K562 (cell line): ENCODE data around the gene CD109. TPM values are rescaled to one million over a fixed set of nuclear protein-coding genes. Genes with fewer than 3 reads are reported as not detected.

Source experiments
- CXXC5 ChIP-seq: fragments of 250-450 bp; sonication (Bioruptor Pico); IDR thresholded peaks from 2 replicates; pipeline ENCODE4 v1.8.0; 2022; ENCODE audit warnings: inconsistent platforms, mild to moderate bottlenecking, moderate library complexity
- POLR2H ChIP-seq: IDR thresholded peaks from 2 replicates; pipeline ENCODE4 v1.6.1; 2016; ENCODE audit warnings: missing genetic modification characterization, low read depth, mild to moderate bottlenecking, control low read depth, missing compliant biosample characterization, moderate library complexity
- polyA plus RNA-seq, 8 experiments: library from polyadenylated mRNA; depleted of rRNA in 4 of 8; stranded (reverse) in 5 of 8; unstranded in 3 of 8; fragments of >200 nt; fragmentation: Nextera tagmentation in 2 of 8; fragmentation: Illumina TruSeq in 1 of 8; extraction: Ambion mirVana in 2 of 8; extraction: Trizol in 1 of 8; gene quantifications; 2 replicates each; pipeline versions ENCODE4 v1.2.1 to v1.2.3, GENCODE V29; 2011 to 2014; ENCODE audit warnings: inconsistent platforms in 1 of 8, missing spikeins in 1 of 8
- total RNA-seq, 7 experiments: library from RNA; depleted of rRNA in 6 of 7; stranded (reverse); fragments of >200 nt in 6 of 7; fragmentation: Illumina TruSeq in 2 of 7; extraction: Trizol in 2 of 7; gene quantifications; 2 replicates each; pipeline versions ENCODE4 v1.2.1 to v1.2.3, GENCODE V29; 2011 to 2021; ENCODE audit warnings: low replicate concordance in 1 of 7
- TF ChIP-seq, protein P1 (sequence below): fragments of 450-650 bp; IDR thresholded peaks from 2 replicates; pipeline ENCODE4 v1.6.1; 2016; ENCODE audit warnings: mild to moderate bottlenecking, moderate library complexity
- TF ChIP-seq, protein P2 (sequence below): fragments of 250-450 bp; sonication (Bioruptor Pico); IDR thresholded peaks from 2 replicates; pipeline ENCODE4 v1.4.0; 2020; ENCODE audit warnings: mild to moderate bottlenecking, moderate library complexity
- TF ChIP-seq, protein P3 (sequence below): IDR thresholded peaks from 2 replicates; pipeline ENCODE4 v1.6.1; 2012; ENCODE audit warnings: low read depth, low read length, improper control_type of control experiment, borderline replicate concordance
- TF ChIP-seq, protein P4 (sequence below): sonication (generic); formaldehyde crosslinking; IDR thresholded peaks from 2 replicates; pipeline ENCODE4 v1.8.0; 2022; ENCODE audit warnings: missing genetic modification reagents, mild to moderate bottlenecking, moderate library complexity, borderline replicate concordance

Gene CD109
- total and polyA plus RNA-seq, 9 of the 15 experiments (the other 6 are each of a cell fraction or from before 2014, with no cell fraction given) = under 0.01 to 0.22 (median 0.11) TPM

DNA sequence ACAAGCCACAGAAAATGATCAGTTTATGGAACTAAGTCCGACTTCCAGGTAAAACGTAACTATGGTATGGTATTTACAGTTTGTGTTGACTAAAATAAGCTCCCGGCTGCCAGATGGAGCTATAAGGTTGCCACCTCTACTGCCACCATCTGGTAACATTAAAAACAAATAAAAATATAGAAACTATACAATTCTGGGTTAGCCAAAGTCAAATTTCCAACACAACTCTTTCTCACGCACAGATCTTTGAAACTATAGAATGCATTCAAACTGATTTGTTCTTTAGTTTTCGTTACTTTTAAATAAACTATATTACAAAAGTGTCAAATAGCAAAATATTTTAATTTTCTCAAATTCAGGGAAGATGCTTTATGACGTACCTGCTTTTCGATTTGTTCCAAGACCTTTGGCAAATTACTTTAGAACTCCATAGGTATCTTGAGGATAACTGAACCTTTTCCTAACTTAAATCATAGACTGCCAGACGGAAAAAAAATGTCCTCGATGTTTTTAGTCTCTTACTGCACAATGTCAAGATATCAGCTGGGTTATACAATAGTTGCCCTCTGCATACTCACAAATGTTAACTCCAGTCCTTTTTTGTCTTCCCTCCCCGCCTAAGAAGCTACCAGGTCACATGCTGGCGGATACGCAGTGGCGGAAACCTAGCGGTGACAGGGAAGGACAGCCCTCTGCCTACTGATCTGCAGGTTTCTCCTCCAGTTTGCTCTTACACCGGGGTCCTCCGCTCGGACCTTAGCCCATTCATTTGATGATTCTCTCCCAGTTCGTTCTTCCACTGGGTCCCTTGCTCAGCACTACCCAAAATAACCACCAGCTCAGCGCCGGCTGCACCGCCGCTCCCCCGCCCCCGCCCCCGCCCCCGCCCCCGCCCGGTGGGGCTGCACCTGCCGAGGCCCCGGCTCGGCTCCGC lies 43.1 kb upstream of the CD109 start (continued):
- TF ChIP-seq, protein P1, sequence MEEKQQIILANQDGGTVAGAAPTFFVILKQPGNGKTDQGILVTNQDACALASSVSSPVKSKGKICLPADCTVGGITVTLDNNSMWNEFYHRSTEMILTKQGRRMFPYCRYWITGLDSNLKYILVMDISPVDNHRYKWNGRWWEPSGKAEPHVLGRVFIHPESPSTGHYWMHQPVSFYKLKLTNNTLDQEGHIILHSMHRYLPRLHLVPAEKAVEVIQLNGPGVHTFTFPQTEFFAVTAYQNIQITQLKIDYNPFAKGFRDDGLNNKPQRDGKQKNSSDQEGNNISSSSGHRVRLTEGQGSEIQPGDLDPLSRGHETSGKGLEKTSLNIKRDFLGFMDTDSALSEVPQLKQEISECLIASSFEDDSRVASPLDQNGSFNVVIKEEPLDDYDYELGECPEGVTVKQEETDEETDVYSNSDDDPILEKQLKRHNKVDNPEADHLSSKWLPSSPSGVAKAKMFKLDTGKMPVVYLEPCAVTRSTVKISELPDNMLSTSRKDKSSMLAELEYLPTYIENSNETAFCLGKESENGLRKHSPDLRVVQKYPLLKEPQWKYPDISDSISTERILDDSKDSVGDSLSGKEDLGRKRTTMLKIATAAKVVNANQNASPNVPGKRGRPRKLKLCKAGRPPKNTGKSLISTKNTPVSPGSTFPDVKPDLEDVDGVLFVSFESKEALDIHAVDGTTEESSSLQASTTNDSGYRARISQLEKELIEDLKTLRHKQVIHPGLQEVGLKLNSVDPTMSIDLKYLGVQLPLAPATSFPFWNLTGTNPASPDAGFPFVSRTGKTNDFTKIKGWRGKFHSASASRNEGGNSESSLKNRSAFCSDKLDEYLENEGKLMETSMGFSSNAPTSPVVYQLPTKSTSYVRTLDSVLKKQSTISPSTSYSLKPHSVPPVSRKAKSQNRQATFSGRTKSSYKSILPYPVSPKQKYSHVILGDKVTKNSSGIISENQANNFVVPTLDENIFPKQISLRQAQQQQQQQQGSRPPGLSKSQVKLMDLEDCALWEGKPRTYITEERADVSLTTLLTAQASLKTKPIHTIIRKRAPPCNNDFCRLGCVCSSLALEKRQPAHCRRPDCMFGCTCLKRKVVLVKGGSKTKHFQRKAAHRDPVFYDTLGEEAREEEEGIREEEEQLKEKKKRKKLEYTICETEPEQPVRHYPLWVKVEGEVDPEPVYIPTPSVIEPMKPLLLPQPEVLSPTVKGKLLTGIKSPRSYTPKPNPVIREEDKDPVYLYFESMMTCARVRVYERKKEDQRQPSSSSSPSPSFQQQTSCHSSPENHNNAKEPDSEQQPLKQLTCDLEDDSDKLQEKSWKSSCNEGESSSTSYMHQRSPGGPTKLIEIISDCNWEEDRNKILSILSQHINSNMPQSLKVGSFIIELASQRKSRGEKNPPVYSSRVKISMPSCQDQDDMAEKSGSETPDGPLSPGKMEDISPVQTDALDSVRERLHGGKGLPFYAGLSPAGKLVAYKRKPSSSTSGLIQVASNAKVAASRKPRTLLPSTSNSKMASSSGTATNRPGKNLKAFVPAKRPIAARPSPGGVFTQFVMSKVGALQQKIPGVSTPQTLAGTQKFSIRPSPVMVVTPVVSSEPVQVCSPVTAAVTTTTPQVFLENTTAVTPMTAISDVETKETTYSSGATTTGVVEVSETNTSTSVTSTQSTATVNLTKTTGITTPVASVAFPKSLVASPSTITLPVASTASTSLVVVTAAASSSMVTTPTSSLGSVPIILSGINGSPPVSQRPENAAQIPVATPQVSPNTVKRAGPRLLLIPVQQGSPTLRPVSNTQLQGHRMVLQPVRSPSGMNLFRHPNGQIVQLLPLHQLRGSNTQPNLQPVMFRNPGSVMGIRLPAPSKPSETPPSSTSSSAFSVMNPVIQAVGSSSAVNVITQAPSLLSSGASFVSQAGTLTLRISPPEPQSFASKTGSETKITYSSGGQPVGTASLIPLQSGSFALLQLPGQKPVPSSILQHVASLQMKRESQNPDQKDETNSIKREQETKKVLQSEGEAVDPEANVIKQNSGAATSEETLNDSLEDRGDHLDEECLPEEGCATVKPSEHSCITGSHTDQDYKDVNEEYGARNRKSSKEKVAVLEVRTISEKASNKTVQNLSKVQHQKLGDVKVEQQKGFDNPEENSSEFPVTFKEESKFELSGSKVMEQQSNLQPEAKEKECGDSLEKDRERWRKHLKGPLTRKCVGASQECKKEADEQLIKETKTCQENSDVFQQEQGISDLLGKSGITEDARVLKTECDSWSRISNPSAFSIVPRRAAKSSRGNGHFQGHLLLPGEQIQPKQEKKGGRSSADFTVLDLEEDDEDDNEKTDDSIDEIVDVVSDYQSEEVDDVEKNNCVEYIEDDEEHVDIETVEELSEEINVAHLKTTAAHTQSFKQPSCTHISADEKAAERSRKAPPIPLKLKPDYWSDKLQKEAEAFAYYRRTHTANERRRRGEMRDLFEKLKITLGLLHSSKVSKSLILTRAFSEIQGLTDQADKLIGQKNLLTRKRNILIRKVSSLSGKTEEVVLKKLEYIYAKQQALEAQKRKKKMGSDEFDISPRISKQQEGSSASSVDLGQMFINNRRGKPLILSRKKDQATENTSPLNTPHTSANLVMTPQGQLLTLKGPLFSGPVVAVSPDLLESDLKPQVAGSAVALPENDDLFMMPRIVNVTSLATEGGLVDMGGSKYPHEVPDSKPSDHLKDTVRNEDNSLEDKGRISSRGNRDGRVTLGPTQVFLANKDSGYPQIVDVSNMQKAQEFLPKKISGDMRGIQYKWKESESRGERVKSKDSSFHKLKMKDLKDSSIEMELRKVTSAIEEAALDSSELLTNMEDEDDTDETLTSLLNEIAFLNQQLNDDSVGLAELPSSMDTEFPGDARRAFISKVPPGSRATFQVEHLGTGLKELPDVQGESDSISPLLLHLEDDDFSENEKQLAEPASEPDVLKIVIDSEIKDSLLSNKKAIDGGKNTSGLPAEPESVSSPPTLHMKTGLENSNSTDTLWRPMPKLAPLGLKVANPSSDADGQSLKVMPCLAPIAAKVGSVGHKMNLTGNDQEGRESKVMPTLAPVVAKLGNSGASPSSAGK = 0 out of 2 replicates have a peak, but pooled peaks have one; percentile 10
- TF ChIP-seq, protein P2, sequence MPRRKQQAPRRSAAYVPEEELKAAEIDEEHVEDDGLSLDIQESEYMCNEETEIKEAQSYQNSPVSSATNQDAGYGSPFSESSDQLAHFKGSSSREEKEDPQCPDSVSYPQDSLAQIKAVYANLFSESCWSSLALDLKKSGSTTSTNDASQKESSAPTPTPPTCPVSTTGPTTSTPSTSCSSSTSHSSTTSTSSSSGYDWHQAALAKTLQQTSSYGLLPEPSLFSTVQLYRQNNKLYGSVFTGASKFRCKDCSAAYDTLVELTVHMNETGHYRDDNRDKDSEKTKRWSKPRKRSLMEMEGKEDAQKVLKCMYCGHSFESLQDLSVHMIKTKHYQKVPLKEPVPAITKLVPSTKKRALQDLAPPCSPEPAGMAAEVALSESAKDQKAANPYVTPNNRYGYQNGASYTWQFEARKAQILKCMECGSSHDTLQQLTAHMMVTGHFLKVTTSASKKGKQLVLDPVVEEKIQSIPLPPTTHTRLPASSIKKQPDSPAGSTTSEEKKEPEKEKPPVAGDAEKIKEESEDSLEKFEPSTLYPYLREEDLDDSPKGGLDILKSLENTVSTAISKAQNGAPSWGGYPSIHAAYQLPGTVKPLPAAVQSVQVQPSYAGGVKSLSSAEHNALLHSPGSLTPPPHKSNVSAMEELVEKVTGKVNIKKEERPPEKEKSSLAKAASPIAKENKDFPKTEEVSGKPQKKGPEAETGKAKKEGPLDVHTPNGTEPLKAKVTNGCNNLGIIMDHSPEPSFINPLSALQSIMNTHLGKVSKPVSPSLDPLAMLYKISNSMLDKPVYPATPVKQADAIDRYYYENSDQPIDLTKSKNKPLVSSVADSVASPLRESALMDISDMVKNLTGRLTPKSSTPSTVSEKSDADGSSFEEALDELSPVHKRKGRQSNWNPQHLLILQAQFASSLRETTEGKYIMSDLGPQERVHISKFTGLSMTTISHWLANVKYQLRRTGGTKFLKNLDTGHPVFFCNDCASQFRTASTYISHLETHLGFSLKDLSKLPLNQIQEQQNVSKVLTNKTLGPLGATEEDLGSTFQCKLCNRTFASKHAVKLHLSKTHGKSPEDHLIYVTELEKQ (CRISPR knock-in tag) = no peak
- TF ChIP-seq, protein P3, sequence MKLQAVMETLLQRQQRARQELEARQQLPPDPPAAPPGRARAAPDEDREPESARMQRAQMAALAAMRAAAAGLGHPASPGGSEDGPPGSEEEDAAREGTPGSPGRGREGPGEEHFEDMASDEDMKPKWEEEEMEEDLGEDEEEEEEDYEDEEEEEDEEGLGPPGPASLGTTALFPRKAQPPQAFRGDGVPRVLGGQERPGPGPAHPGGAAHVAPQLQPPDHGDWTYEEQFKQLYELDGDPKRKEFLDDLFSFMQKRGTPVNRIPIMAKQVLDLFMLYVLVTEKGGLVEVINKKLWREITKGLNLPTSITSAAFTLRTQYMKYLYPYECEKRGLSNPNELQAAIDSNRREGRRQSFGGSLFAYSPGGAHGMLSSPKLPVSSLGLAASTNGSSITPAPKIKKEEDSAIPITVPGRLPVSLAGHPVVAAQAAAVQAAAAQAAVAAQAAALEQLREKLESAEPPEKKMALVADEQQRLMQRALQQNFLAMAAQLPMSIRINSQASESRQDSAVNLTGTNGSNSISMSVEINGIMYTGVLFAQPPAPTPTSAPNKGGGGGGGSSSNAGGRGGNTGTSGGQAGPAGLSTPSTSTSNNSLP = peak; percentile 98
- TF ChIP-seq POLR2H (tag) (0 out of 2 replicates have a peak, but pooled peaks have one; percentile 43), CXXC5 (CRISPR knock-in tag) (peak; percentile 43)
- TF ChIP-seq, protein P4, sequence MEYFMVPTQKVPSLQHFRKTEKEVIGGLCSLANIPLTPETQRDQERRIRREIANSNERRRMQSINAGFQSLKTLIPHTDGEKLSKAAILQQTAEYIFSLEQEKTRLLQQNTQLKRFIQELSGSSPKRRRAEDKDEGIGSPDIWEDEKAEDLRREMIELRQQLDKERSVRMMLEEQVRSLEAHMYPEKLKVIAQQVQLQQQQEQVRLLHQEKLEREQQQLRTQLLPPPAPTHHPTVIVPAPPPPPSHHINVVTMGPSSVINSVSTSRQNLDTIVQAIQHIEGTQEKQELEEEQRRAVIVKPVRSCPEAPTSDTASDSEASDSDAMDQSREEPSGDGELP (CRISPR knock-in tag) = peak; percentile 34; the same call in 1 of the 2 replicates
